OCI-LY3 (cell line): ENCODE data around the gene NMRK2.

ENCODE experiments used
- EZH2phosphoT487 ChIP-seq: fragments of 200-600 bp; shearing (Covaris generic); IDR thresholded peaks from 2 replicates; pipeline ENCODE4 v1.6.1; 2018; ENCODE audit warnings: antibody characterized with exemption, mixed run types, low read depth
- TF ChIP-seq, protein P1 (sequence below): fragments of 200-600, 300-600 bp; sonication (generic); IDR thresholded peaks from 2 replicates; pipeline ENCODE4 v1.5.1; 2014; ENCODE audit warnings: antibody characterized with exemption, low read length, low read depth

DNA sequence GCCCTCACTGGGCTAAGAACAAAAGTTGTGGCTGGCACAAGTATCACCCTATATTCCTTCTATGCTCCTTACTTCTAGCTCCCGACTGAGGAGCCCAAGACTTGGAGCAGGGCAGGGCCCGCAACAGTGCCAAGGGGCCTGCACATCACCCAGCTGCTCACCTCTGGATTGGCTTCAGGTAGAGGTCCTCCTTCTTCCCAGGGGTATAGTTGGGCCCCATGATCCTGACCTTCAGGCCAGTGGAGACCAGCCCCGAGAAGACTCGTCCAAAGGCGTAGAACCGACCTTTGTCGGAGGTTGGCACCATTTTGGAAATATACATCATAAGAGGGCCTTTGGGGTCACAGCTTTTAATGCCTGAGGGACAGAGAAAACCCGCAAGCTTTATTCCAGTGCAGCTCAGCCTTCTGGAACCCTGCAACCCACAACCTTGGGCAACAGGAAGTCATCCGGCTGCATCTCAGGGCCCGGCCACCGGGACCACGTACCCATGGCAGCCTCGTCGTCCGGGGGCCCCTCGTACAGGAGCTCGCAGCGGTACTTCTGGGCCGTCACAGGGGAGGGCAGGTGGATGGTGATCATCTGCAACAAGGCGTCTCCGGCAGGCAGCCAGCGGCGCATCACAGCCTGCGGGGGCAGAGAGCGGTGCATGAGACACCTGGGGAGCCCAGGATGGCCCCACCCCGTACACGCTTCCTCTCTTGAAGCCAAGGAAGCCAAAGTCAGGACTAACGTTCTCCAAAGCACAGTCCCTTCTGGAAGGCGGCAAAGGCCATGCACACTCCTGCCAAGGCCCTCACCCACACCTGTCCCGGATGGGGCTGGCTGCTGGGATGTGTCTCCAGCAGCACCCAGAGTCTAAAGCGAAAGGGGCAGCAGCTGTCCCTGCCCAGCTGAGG is 47.7 kb downstream of the NMRK2 start:
- TF ChIP-seq, protein P1, sequence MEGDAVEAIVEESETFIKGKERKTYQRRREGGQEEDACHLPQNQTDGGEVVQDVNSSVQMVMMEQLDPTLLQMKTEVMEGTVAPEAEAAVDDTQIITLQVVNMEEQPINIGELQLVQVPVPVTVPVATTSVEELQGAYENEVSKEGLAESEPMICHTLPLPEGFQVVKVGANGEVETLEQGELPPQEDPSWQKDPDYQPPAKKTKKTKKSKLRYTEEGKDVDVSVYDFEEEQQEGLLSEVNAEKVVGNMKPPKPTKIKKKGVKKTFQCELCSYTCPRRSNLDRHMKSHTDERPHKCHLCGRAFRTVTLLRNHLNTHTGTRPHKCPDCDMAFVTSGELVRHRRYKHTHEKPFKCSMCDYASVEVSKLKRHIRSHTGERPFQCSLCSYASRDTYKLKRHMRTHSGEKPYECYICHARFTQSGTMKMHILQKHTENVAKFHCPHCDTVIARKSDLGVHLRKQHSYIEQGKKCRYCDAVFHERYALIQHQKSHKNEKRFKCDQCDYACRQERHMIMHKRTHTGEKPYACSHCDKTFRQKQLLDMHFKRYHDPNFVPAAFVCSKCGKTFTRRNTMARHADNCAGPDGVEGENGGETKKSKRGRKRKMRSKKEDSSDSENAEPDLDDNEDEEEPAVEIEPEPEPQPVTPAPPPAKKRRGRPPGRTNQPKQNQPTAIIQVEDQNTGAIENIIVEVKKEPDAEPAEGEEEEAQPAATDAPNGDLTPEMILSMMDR: no peak
- TF ChIP-seq EZH2phosphoT487: no peak
